GM21526 (cell line): ENCODE measurements around the gene ABCC6.
"Not testable (repeated sequence)": the region's sequence is repeated elsewhere in the genome, so short reads cannot be mapped to it uniquely, and the experiment has no call there.

Experiments used
- ATAC-seq: cut with Tn5 transposase; IDR thresholded peaks from one replicate; pipeline ENCODE4 v1.9.1; 2021; ENCODE audit warnings: moderate library complexity; ENCODE audit not compliant: unreplicated experiment, low FRiP score

Gene ABCC6

GRCh38 chr16:16163571-16163970 lies 59.7 kb downstream of the ABCC6 start:
- ATAC-seq = no peak

- no peak for ATAC-seq
Observed at GRCh38 chr16:16163109-16163508, 60.2 kb downstream of the ABCC6 start.

GRCh38 chr16:16162591-16162990 lies 60.7 kb downstream of the ABCC6 start:
- no peak for ATAC-seq

GRCh38 chr16:16161840-16162239 lies 61.5 kb downstream of the ABCC6 start:
- not testable (repeated sequence) for ATAC-seq

GRCh38 chr16:16161319-16161718 lies 62.0 kb downstream of the ABCC6 start:
- no peak for ATAC-seq

GRCh38 chr16:16159662-16160061 lies 63.6 kb downstream of the ABCC6 start:
- no peak for ATAC-seq

- no peak for ATAC-seq
Observed at GRCh38 chr16:16158741-16159374, 64.4 kb downstream of the ABCC6 start.

GRCh38 chr16:16158082-16158658 lies 65.1 kb downstream of the ABCC6 start:
- ATAC-seq = no peak

GRCh38 chr16:16157166-16157565 lies 66.1 kb downstream of the ABCC6 start:
- ATAC-seq = no peak

GRCh38 chr16:16155234-16155633 lies 68.1 kb downstream of the ABCC6 start:
- no peak for ATAC-seq

GRCh38 chr16:16154281-16154951 lies 68.9 kb downstream of the ABCC6 start:
- ATAC-seq = no peak

GRCh38 chr16:16153000-16153399 lies 70.3 kb downstream of the ABCC6 start:
- ATAC-seq = not testable (repeated sequence)

GRCh38 chr16:16151315-16151714 lies 72.0 kb downstream of the ABCC6 start:
- ATAC-seq = no peak

- ATAC-seq = no peak
Observed at GRCh38 chr16:16150878-16151152, 72.5 kb downstream of the ABCC6 start.

- ATAC-seq = no peak
Observed at GRCh38 chr16:16150117-16150877, 73.0 kb downstream of the ABCC6 start.

GRCh38 chr16:16149710-16150116 lies 73.6 kb downstream of the ABCC6 start:
- ATAC-seq = no peak

- ATAC-seq = no peak
Observed at GRCh38 chr16:16148755-16149154, 74.5 kb downstream of the ABCC6 start.

GRCh38 chr16:16148000-16148599 lies 75.2 kb downstream of the ABCC6 start:
- not testable (repeated sequence) for ATAC-seq

- no peak for ATAC-seq
Observed at GRCh38 chr16:16147316-16147999, 75.8 kb downstream of the ABCC6 start.
